HepG2 (cell line): ENCODE measurements around the gene ZNF764. TPM values are rescaled to one million over a fixed set of nuclear protein-coding genes. Genes with fewer than 3 reads are reported as not detected.

ENCODE experiments used
- HMG20A ChIP-seq: IDR thresholded peaks from 2 replicates; pipeline ENCODE4 v1.6.1; 2016; ENCODE audit warnings: borderline replicate concordance
- RFX3 ChIP-seq: IDR thresholded peaks from 2 replicates; pipeline ENCODE4 v1.6.1; 2016; ENCODE audit warnings: missing biosample characterization, missing genetic modification reagents
- SMARCE1 ChIP-seq: fragments of 450-650 bp; IDR thresholded peaks from 2 replicates; pipeline ENCODE4 v1.6.1; 2017; ENCODE audit warnings: borderline replicate concordance
- TCF7L2 ChIP-seq: IDR thresholded peaks from 2 replicates; pipeline ENCODE4 v1.6.1; 2011; ENCODE audit warnings: mild to moderate bottlenecking, low read depth, low read length, moderate library complexity
- ZFAT ChIP-seq: sonication (generic); formaldehyde crosslinking; conservative IDR thresholded peaks from 2 replicates; pipeline ENCODE4 v1.8.1; 2023; ENCODE audit warnings: missing genetic modification reagents, inconsistent platforms
- ZNF121 ChIP-seq: sonication (generic); formaldehyde crosslinking; IDR thresholded peaks from 2 replicates; pipeline ENCODE4 v1.5.0; 2020; ENCODE audit warnings: mild to moderate bottlenecking, missing genetic modification reagents
- ZNF589 ChIP-seq: sonication (generic); formaldehyde crosslinking; conservative IDR thresholded peaks from 2 replicates; pipeline ENCODE4 v1.8.0; 2022; ENCODE audit warnings: mild to moderate bottlenecking, moderate library complexity, missing genetic modification reagents
- ZNF674 ChIP-seq: sonication (generic); formaldehyde crosslinking; IDR thresholded peaks from 2 replicates; pipeline ENCODE4 v1.5.0; 2020; ENCODE audit warnings: low read depth, mild to moderate bottlenecking, missing genetic modification reagents
- ZNF883 ChIP-seq: sonication (generic); formaldehyde crosslinking; IDR thresholded peaks from 2 replicates; pipeline ENCODE4 v1.5.1; 2020; ENCODE audit warnings: mild to moderate bottlenecking, missing genetic modification reagents; ENCODE audit errors: not compliant biosample characterization
- ZNF891 ChIP-seq: sonication (generic); formaldehyde crosslinking; IDR thresholded peaks from 2 replicates; pipeline ENCODE4 v1.5.0; 2020; ENCODE audit warnings: mild to moderate bottlenecking, missing genetic modification reagents
- polyA plus RNA-seq, 8 experiments: library from polyadenylated mRNA; depleted of rRNA in 3 of 8; stranded (reverse) in 7 of 8; unstranded in 1 of 8; fragments of >200 nt; fragmentation: Illumina TruSeq in 4 of 8; extraction: Trizol in 4 of 8; gene quantifications; 2 replicates each; pipeline versions ENCODE4 v1.2.1 to v1.2.3, GENCODE V29; 2011 to 2016; ENCODE audit warnings: low read depth in 4 of 8, missing spikeins in 1 of 8, mixed read lengths in 1 of 8; ENCODE audit not compliant: insufficient read depth in 1 of 8
- total RNA-seq, 5 experiments: library from RNA; depleted of rRNA; stranded (reverse); fragments of >200 nt; fragmentation: Illumina TruSeq; extraction: Trizol; gene quantifications; 2 replicates each; pipeline ENCODE4 v1.2.3, GENCODE V29; 2016; ENCODE audit warnings: low read depth in 1 of 5
- TF ChIP-seq, protein P1 (sequence below): sonication (generic); formaldehyde crosslinking; IDR thresholded peaks from 2 replicates; pipeline ENCODE4 v1.5.0; 2020; ENCODE audit warnings: mild to moderate bottlenecking, missing genetic modification reagents
- TF ChIP-seq, protein P2 (sequence below): sonication (generic); formaldehyde crosslinking; conservative IDR thresholded peaks from 2 replicates; pipeline ENCODE4 v1.4.0; 2020; ENCODE audit warnings: missing genetic modification reagents
- TF ChIP-seq, protein P3 (sequence below): sonication (generic); formaldehyde crosslinking; IDR thresholded peaks from 2 replicates; pipeline ENCODE4 v1.4.0; 2020; ENCODE audit warnings: missing genetic modification reagents
- TF ChIP-seq, protein P4 (sequence below): fragments of 450-650 bp; IDR thresholded peaks from 2 replicates; pipeline ENCODE4 v1.6.1; 2017
- TF ChIP-seq, protein P5 (sequence below): sonication (generic); formaldehyde crosslinking; IDR thresholded peaks from 2 replicates; pipeline ENCODE4 v1.4.0; 2020; ENCODE audit warnings: mild to moderate bottlenecking, missing genetic modification reagents
- TF ChIP-seq, protein P6 (sequence below): fragments of 450-650 bp; IDR thresholded peaks from 2 replicates; pipeline ENCODE4 v1.6.1; 2016

The ZNF764 gene
- total and polyA plus RNA-seq, 2 of the 13 experiments (the other 11 are each of a cell fraction or from before 2014, with no cell fraction given), result 4.1 to 9.1 TPM

DNA sequence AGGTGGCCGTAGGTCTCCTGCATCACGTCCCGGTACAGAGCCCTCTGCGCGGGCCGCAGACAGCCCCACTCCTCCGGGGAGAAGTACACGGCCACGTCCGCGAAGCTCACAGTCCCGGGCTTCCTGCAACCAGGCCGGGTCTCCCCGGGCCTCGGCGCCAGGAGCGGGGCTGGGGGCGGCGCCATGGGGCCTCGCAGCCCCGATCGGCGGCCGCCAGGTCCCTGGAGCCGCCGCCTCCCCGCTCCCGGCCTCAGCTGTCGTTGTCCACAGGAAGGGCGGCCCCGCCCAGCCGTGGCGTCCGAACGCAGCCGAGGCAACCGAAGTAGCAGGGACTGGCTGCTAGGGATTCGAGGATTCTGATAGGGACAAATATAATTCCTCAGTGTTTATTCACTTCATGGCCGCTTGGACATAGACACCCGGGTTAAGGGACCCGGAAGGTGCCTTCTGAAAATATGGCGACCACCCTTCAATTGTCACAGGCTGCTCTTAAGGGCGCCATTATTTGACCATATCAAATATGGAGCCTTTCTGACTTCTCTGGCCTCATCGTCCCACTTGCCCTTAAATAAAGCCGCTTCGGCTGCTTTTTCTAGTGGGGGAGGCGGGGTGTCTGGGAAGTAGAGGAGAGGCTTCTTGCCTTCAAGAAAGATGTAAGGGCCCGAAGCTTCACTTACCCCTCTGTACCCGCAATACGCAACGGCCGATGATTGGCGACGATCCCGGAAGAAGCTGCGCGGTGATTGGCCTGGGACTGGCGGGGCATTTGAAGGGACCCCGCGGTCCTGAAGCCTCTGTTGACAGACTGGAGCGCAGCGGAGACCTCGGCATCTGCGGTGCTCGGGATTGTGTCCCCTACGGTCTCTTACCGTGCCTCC, 13.5 kb upstream of the ZNF764 start, which contains the start of gene ZNF688 (continued):
- TF ChIP-seq, protein P1, sequence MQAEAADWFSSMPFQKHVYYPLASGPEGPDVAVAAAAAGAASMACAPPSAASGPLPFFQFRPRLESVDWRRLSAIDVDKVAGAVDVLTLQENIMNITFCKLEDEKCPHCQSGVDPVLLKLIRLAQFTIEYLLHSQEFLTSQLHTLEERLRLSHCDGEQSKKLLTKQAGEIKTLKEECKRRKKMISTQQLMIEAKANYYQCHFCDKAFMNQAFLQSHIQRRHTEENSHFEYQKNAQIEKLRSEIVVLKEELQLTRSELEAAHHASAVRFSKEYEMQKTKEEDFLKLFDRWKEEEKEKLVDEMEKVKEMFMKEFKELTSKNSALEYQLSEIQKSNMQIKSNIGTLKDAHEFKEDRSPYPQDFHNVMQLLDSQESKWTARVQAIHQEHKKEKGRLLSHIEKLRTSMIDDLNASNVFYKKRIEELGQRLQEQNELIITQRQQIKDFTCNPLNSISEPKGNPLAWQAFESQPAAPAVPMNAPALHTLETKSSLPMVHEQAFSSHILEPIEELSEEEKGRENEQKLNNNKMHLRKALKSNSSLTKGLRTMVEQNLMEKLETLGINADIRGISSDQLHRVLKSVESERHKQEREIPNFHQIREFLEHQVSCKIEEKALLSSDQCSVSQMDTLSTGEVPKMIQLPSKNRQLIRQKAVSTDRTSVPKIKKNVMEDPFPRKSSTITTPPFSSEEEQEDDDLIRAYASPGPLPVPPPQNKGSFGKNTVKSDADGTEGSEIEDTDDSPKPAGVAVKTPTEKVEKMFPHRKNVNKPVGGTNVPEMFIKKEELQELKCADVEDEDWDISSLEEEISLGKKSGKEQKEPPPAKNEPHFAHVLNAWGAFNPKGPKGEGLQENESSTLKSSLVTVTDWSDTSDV, result peak; percentile 85
- TF ChIP-seq, protein P2, sequence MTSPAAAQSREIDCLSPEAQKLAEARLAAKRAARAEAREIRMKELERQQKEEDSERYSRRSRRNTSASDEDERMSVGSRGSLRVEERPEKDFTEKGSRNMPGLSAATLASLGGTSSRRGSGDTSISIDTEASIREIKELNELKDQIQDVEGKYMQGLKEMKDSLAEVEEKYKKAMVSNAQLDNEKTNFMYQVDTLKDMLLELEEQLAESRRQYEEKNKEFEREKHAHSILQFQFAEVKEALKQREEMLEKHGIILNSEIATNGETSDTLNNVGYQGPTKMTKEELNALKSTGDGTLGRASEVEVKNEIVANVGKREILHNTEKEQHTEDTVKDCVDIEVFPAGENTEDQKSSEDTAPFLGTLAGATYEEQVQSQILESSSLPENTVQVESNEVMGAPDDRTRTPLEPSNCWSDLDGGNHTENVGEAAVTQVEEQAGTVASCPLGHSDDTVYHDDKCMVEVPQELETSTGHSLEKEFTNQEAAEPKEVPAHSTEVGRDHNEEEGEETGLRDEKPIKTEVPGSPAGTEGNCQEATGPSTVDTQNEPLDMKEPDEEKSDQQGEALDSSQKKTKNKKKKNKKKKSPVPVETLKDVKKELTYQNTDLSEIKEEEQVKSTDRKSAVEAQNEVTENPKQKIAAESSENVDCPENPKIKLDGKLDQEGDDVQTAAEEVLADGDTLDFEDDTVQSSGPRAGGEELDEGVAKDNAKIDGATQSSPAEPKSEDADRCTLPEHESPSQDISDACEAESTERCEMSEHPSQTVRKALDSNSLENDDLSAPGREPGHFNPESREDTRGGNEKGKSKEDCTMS (CRISPR knock-in tag), result no peak
- TF ChIP-seq, protein P3, sequence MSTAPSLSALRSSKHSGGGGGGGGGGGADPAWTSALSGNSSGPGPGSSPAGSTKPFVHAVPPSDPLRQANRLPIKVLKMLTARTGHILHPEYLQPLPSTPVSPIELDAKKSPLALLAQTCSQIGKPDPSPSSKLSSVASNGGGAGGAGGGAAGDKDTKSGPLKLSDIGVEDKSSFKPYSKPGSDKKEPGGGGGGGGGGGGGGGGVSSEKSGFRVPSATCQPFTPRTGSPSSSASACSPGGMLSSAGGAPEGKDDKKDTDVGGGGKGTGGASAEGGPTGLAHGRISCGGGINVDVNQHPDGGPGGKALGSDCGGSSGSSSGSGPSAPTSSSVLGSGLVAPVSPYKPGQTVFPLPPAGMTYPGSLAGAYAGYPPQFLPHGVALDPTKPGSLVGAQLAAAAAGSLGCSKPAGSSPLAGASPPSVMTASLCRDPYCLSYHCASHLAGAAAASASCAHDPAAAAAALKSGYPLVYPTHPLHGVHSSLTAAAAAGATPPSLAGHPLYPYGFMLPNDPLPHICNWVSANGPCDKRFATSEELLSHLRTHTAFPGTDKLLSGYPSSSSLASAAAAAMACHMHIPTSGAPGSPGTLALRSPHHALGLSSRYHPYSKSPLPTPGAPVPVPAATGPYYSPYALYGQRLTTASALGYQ (CRISPR knock-in tag), result no peak
- TF ChIP-seq ZNF674, result no peak
- peak; percentile 48; the same call in 1 of the 2 replicates for TF ChIP-seq RFX3 (CRISPR knock-in tag)
- TF ChIP-seq ZNF883 (CRISPR knock-in tag), result no peak
- peak; percentile 82 for TF ChIP-seq ZNF589 (CRISPR knock-in tag)
- TF ChIP-seq, protein P4, sequence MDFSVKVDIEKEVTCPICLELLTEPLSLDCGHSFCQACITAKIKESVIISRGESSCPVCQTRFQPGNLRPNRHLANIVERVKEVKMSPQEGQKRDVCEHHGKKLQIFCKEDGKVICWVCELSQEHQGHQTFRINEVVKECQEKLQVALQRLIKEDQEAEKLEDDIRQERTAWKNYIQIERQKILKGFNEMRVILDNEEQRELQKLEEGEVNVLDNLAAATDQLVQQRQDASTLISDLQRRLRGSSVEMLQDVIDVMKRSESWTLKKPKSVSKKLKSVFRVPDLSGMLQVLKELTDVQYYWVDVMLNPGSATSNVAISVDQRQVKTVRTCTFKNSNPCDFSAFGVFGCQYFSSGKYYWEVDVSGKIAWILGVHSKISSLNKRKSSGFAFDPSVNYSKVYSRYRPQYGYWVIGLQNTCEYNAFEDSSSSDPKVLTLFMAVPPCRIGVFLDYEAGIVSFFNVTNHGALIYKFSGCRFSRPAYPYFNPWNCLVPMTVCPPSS, result no peak
- no peak for TF ChIP-seq ZNF121 (CRISPR knock-in tag)
- TF ChIP-seq SMARCE1, result no peak
- TF ChIP-seq HMG20A (CRISPR knock-in tag), result no peak
- peak; percentile 29; the same call in 1 of the 2 replicates for TF ChIP-seq ZNF891 (CRISPR knock-in tag)
- TF ChIP-seq, protein P5, sequence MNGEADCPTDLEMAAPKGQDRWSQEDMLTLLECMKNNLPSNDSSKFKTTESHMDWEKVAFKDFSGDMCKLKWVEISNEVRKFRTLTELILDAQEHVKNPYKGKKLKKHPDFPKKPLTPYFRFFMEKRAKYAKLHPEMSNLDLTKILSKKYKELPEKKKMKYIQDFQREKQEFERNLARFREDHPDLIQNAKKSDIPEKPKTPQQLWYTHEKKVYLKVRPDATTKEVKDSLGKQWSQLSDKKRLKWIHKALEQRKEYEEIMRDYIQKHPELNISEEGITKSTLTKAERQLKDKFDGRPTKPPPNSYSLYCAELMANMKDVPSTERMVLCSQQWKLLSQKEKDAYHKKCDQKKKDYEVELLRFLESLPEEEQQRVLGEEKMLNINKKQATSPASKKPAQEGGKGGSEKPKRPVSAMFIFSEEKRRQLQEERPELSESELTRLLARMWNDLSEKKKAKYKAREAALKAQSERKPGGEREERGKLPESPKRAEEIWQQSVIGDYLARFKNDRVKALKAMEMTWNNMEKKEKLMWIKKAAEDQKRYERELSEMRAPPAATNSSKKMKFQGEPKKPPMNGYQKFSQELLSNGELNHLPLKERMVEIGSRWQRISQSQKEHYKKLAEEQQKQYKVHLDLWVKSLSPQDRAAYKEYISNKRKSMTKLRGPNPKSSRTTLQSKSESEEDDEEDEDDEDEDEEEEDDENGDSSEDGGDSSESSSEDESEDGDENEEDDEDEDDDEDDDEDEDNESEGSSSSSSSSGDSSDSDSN (CRISPR knock-in tag), result peak; percentile 91
- TF ChIP-seq, protein P6, sequence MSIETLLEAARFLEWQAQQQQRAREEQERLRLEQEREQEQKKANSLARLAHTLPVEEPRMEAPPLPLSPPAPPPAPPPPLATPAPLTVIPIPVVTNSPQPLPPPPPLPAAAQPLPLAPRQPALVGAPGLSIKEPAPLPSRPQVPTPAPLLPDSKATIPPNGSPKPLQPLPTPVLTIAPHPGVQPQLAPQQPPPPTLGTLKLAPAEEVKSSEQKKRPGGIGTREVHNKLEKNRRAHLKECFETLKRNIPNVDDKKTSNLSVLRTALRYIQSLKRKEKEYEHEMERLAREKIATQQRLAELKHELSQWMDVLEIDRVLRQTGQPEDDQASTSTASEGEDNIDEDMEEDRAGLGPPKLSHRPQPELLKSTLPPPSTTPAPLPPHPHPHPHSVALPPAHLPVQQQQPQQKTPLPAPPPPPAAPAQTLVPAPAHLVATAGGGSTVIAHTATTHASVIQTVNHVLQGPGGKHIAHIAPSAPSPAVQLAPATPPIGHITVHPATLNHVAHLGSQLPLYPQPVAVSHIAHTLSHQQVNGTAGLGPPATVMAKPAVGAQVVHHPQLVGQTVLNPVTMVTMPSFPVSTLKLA, result peak; percentile 43; the same call in 1 of the 2 replicates
- TF ChIP-seq ZFAT (CRISPR knock-in tag), result no peak
- no peak for TF ChIP-seq TCF7L2
